ENCODE results near the gene DNAJB13.
"Not testable (repeated sequence)": the region's sequence is repeated elsewhere in the genome, so short reads cannot be mapped to it uniquely, and the experiment has no call there.

Gene DNAJB13

DNA sequence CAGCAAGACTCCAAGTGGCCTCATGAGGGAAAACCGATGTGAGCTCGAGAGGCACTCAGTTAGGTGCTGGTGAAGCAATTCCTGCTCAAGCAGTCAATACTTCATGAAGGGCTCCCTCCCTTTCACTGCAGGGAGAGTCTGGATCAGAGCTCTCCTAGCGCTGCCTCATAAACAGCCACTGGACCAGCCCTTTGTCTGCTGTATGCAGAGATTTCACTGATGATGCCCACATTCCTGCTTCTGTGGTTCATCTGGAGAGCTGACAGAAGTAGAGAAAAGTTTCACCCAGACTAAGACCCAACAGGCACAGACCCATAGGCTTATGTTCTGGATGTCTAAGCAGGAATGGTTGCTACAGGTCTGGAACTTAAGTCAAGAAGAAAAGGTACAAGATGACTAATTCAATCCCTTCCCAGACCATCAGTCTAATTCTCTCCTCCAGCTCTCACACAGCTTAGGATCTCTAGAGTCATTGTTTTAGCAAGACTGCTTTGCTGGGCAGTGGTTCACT is 27.8 kb downstream of the DNAJB13 start:
- FAIRE-seq = no peak

- FAIRE-seq = no peak
These were observed 29.5 kb downstream of the DNAJB13 start for GRCh38 chr11:73980001-73980961.

DNA sequence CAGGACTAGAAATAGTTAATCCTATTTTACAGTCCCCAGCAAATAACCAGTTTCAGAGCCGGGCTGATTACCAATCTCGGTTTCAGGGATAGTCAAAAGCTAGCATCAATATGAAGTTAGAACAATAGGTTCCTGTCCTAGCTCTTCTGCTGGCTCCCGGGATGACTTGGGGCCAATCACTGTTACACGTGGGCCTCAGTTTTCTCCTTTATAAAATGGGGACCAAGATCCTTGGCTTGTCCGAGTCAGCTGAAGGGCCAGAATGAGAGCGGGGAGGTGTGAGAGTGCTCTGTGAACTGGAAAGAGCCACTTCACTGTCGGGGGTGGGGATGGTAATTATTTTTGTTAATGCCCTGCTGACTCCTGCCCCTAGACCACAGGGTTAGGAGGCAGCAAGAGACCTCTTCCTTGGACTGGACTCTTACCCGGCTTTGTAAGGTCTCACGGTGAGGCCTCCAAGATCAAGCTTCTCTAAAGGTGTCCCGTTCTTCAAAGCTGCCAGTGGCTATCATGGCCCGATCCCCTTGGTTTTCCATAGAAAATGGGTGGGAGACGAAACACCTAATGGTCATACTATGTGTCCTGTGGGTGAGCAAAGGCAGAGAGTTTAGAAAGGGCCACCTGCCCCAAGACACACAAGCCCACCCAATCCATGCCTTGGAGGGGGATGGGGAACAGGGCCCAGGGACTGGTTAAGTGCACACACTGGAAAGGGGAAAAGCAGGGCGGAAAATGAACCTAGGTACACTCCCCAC is 30.4 kb downstream of the DNAJB13 start:
- no peak for FAIRE-seq

DNA sequence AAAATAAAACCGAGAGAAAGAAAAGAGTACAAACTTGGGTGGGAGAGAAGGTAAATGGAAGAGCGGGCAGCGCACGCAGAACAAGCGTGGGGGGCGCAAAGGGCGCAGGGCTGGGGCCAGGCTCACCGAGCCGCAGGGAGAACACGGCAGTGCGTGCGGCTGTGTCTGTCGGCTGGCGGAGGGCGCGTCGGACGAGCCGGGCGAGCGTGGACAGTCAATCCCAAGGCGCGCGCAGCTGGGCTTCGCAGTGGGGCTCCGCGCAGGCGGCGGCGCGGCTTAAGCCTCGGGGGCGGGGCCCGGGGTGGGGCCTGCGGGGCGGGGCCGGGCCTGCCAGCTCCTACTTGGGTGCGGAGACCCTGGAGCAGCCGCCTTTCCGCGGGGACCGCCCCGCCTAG is 31.8 kb downstream of the DNAJB13 start, which contains the start of gene UCP2:
TSS of gene UCP2 (minus strand) at position 249 of the 395 bp plus-strand sequence. CDS start 4,465 bp downstream, outside the sequence.
- FAIRE-seq = no peak

DNA sequence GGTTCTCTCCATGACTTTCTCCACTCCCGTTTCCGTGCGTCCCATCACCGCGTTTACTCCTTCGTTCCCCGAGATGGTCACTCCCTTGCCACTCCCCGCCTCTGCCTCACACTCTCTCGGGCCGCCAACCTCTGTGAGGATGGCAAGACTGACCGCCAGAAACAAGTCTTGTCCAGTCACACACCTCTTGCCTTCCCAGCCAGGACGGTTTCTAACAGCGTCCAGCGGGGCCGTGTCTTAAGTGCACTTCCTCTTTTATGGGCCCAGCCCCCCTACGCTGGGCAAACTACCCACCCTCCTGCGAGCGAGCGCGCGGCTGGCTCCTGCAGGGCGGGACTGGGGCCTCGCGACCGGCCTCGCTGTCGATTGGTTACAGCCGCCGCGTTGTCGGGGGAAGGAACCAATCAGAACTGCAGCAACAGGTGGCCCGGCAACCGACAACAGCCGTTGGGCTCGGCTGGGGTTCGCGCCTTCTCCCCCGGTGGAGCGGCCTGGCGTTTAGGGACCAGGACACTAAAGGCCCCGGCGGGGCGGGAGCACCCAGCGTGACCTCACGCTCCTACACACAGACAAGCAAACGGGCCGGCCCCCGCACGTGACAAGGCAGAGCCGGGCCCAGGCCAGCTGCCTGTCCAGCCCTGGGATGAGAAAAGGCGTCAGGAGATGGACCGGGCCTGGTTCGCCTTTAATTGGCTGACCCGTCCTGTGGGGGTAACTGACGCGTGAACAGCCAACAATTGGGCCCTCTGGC is 32.3 kb downstream of the DNAJB13 start:
- FAIRE-seq = no peak

- FAIRE-seq = no peak
These were observed 33.1 kb downstream of the DNAJB13 start for GRCh38 chr11:73983741-73984538.

- FAIRE-seq = not testable (repeated sequence)
These were observed 34.8 kb downstream of the DNAJB13 start for GRCh38 chr11:73985661-73986060.

GRCh38 chr11:73988227-73988626 is 37.4 kb downstream of the DNAJB13 start:
- no peak for FAIRE-seq

DNA sequence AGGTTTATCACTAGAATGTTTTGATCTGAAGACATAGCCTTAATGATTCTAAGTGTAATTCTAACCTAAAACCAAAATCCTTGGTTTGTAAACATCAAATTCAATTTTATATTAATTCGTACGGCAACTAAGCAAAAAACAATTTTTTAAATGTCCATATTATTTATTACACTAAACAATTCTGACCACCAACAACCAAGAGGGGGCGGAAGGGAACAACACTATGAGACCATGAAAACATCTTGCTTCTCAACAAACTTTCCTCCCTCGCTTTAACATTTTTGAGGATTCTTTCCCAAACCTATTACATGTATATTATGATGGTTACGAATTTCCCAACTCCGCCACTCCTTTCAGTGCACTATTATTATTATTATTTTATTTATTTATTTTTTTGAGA is 38.3 kb downstream of the DNAJB13 start:
- no peak for FAIRE-seq

DNA sequence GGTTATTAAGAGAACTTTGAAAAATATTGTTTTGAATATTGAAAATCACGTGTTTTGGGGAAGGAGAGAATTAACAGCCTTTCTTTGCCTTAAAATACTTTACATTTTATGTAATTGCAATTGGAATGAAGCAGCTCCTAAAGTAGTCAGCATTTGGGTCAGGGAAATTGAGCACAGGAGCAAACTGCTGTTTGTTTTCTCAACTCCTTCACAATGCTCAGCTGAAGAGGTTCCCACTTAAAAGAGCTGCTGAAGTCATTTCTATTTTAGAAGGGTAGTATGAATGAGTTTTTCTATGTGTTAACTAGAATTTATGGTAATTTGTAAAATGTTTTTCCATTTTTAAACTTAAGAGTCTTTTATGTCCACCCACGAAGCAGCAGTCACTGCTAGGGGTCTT is 39.9 kb downstream of the DNAJB13 start:
- FAIRE-seq = no peak

- no peak for FAIRE-seq
These were observed 40.7 kb downstream of the DNAJB13 start for GRCh38 chr11:73991471-73992006.

GRCh38 chr11:73995247-73995646 is 44.4 kb downstream of the DNAJB13 start:
- FAIRE-seq = no peak

GRCh38 chr11:73995731-73996130 is 44.9 kb downstream of the DNAJB13 start:
- no peak for FAIRE-seq

- no peak for FAIRE-seq
These were observed 45.4 kb downstream of the DNAJB13 start for GRCh38 chr11:73996161-73996747.

DNA sequence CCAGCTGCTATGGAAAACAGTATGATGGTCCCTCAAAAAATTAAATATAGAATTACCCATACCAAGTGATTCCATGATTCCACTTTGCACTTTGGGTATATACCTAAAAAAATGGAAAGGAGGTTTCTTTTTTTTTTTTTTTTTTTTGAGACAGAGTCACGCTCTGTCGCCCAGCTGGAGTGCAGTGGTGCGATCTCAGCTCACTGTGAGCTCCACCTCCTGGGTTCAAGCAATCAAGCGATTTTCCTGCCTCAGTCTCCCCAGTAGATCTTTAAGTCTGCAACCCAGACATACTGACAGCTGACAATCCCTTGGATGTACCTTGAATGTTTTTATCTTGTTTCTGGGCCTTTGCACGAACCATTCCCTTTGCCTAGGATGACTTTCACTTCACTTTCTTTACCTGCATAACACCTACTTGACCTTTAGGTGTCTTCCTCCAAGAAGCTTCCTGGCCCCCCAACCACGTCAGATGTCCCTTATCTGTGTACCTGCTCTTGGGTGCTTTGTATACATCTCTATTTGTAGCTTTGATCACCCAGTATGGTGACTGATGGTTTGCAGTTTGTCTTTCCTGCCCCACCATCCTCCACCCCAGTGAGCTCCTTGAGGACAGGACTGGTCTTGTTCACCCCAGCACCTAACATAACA is 46.4 kb downstream of the DNAJB13 start:
- no peak for FAIRE-seq

DNA sequence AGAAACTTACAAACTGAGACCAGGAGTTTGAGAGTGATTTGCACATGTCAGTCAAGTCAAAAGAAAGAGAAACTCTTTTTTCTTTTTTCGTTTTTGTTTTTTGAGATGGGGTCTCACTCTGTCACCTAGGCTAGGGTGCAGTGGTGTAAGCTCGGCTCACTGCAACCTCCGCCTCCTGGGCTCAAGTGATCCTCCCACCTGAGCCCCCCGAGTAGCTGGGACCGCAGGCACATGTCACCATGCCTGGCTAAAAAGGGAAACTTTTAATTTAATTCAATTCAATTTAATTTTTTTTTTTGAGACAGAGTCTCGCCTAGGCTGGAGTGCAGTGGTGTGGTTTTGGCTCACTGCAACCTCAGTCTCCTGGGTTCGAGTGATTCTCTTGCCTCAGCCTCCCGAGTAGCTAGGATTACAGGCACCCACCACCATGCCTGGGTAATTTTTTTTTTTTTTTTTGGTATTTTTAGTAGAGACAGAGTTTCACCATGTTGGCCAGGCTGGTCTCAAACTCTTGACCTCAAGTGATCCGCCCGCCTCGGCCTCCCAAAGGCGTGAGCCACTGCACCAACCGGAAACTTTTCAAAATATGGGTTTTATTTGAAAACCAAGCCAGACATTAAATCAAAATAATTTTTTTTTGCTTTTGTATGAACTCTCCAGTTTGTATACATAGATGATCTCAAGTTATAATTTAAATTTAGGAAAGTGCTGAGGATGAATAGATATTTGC is 48.2 kb downstream of the DNAJB13 start:
- no peak for FAIRE-seq

GRCh38 chr11:73999581-74000306 is 48.9 kb downstream of the DNAJB13 start:
- no peak for FAIRE-seq

GRCh38 chr11:74000307-74001133 is 49.7 kb downstream of the DNAJB13 start:
- no peak for FAIRE-seq

All from colon (tissue), 2 donors.